ENCODE results near the gene MAP6. TPM values are rescaled to one million over a fixed set of nuclear protein-coding genes. Genes with fewer than 3 reads are reported as not detected.
"Not testable (repeated sequence)": the region's sequence is repeated elsewhere in the genome, so short reads cannot be mapped to it uniquely, and the experiment has no call there.

Gene MAP6
- total RNA-seq, 1 donor, result 3.0 TPM

- no peak for TF ChIP-seq CTCF (IDR thresholded peaks at IDR 0.05; ENCODE audit: insufficient read depth, low read depth, low read length)
- DNase-seq (ENCODE audit: low read depth), result no peak
- H3K4me3 ChIP-seq (ENCODE audit: low read depth, low read length), result no peak overlapping the region
Observed at GRCh38 chr11:75705541-75705940, 36.7 kb upstream of the MAP6 start.

GRCh38 chr11:75703695-75704237 lies 34.9 kb upstream of the MAP6 start:
- no peak for DNase-seq (ENCODE audit: low read depth)
- no peak for TF ChIP-seq CTCF (IDR thresholded peaks at IDR 0.05; ENCODE audit: insufficient read depth, low read depth, low read length)
- H3K4me3 ChIP-seq (ENCODE audit: low read depth, low read length), result no peak overlapping the region

GRCh38 chr11:75700940-75701339 lies 32.1 kb upstream of the MAP6 start:
- no peak for DNase-seq (ENCODE audit: low read depth)
- TF ChIP-seq CTCF (IDR thresholded peaks at IDR 0.05; ENCODE audit: insufficient read depth, low read depth, low read length), result no peak
- H3K4me3 ChIP-seq (ENCODE audit: low read depth, low read length), result no peak overlapping the region

GRCh38 chr11:75697906-75698581 lies 29.2 kb upstream of the MAP6 start:
- TF ChIP-seq CTCF (IDR thresholded peaks at IDR 0.05; ENCODE audit: insufficient read depth, low read depth, low read length), result no peak
- no peak overlapping the region for H3K4me3 ChIP-seq (ENCODE audit: low read depth, low read length)
- no peak for DNase-seq (ENCODE audit: low read depth)

GRCh38 chr11:75691804-75692203 lies 23.0 kb upstream of the MAP6 start:
- no peak for TF ChIP-seq CTCF (IDR thresholded peaks at IDR 0.05; ENCODE audit: insufficient read depth, low read depth, low read length)
- DNase-seq (ENCODE audit: low read depth), result no peak
- H3K4me3 ChIP-seq (ENCODE audit: low read depth, low read length), result no peak overlapping the region

GRCh38 chr11:75689863-75690609 lies 21.2 kb upstream of the MAP6 start:
- no peak overlapping the region for H3K4me3 ChIP-seq (ENCODE audit: low read depth, low read length)
- DNase-seq (ENCODE audit: low read depth), result no peak
- no peak for TF ChIP-seq CTCF (IDR thresholded peaks at IDR 0.05; ENCODE audit: insufficient read depth, low read depth, low read length)

GRCh38 chr11:75683856-75684255 lies 15.0 kb upstream of the MAP6 start:
- not testable (repeated sequence) for DNase-seq (ENCODE audit: low read depth); H3K4me3 ChIP-seq (ENCODE audit: low read depth, low read length)

All from fibroblast of villous mesenchyme (primary cell).